K562 (cell line): ENCODE measurements around the gene F12. TPM values are rescaled to one million over a fixed set of nuclear protein-coding genes. Genes with fewer than 3 reads are reported as not detected.

ENCODE experiments used
- ATAC-seq: fragments of 200-7000 bp; cut with Tn5 transposase; 3 replicates; pipeline ENCODE4 v1.9.1; 2020; ENCODE audit warnings: moderate library complexity
- BruUV-seq: library from RNA; stranded (reverse); fragments of 400-500 nt; replicated peaks from 2 replicates; lab custom pipeline; 2021; lab: Mats Ljungman, UMichigan
- CTCF ChIA-PET: fragments of 300-600 bp; formaldehyde crosslinking; extraction: SDS; loops from one replicate; lab custom pipeline; 2021; ENCODE audit warnings: low intra/inter-chr PET ratio; lab: Yijun Ruan, JAX
- POLR2A ChIA-PET: fragments of 300-600, 350-650 bp; sonication (Branson Sonifier 250); formaldehyde crosslinking; extraction: SDS; loops from one replicate; lab custom pipeline; 2021; ENCODE audit warnings: antibody characterized with exemption, inconsistent platforms; lab: Yijun Ruan, JAX
- DNase-seq, 4 experiments: peaks; one replicate each; pipeline versions ENCODE4 v3.0.0 to v3.0.0-alpha.2; 2011 to 2018; ENCODE audit warnings: low spot score in 3 of 4, mixed read lengths in 3 of 4; ENCODE audit errors: extremely low read depth in 1 of 4
- FAIRE-seq: peaks from 2 replicates; lab custom pipeline; 2011; peaks lifted over from hg19 to GRCh38; lab: Jason Lieb, UNC
- H2AFZ ChIP-seq: 2 replicates; pipeline ENCODE4 v1.6.0; 2011; ENCODE audit warnings: low read depth, low read length, control low read depth, inconsistent platforms
- H3K27ac ChIP-seq: fragments of 200-600 bp; 3 replicates; pipeline ENCODE4 v1.8.0; 2011; ENCODE audit warnings: low read depth, mild to moderate bottlenecking, control low read depth, inconsistent platforms, low read length, moderate library complexity, mixed read lengths; ENCODE audit errors: extremely low read depth
- H3K27me3 ChIP-seq, 2 experiments: fragments of 300-600 bp in 1 of 2; 2 replicates in 1 of 2; 3 replicates in 1 of 2; pipeline versions ENCODE4 v1.6.0 to v1.8.0; 2011; ENCODE audit warnings: inconsistent platforms in 2 of 2, low read length in 2 of 2, mild to moderate bottlenecking in 1 of 2, mixed read lengths in 1 of 2, moderate library complexity in 1 of 2; ENCODE audit not compliant: control insufficient read depth in 2 of 2, insufficient read depth in 2 of 2
- H3K36me3 ChIP-seq: fragments of 300-600 bp; 3 replicates; pipeline ENCODE4 v1.8.0; 2011; ENCODE audit warnings: mild to moderate bottlenecking, low read length, inconsistent platforms; ENCODE audit not compliant: control insufficient read depth, insufficient read depth
- H3K4me1 ChIP-seq, 2 experiments: fragments of 200-600 bp in 1 of 2; replicated peaks in 1 of 2; 2 replicates in 1 of 2; 3 replicates in 1 of 2; pipeline versions ENCODE4 v1.5.1 to v1.8.0; 2011; ENCODE audit warnings: inconsistent platforms in 2 of 2, low read length in 2 of 2, mild to moderate bottlenecking in 1 of 2, mixed read lengths in 1 of 2, moderate library complexity in 1 of 2; ENCODE audit not compliant: control insufficient read depth in 2 of 2, insufficient read depth in 2 of 2
- H3K4me2 ChIP-seq: 2 replicates; pipeline ENCODE4 v1.6.1; 2011; ENCODE audit warnings: low read length, control low read depth, inconsistent platforms, mixed read lengths; ENCODE audit not compliant: insufficient read depth
- H3K4me3 ChIP-seq: fragments of 200-600 bp; sonication (generic), shearing (Covaris generic); 2 replicates; pipeline ENCODE4 v1.5.1; 2016; ENCODE audit warnings: control low read depth, inconsistent platforms
- H3K79me2 ChIP-seq: fragments of 200-600 bp; 3 replicates; pipeline ENCODE4 v1.8.0; 2011; ENCODE audit warnings: low read length, inconsistent platforms; ENCODE audit not compliant: control insufficient read depth, insufficient read depth
- H3K9ac ChIP-seq, 2 experiments: 2 replicates each; pipeline versions ENCODE4 v1.6.0 to v1.6.1; 2011; ENCODE audit warnings: low read depth in 2 of 2, low read length in 2 of 2, control low read depth in 1 of 2, inconsistent platforms in 1 of 2, mild to moderate bottlenecking in 1 of 2, mixed read lengths in 1 of 2; ENCODE audit not compliant: insufficient read depth in 1 of 2
- H3K9me1 ChIP-seq: one replicate; pipeline ENCODE4 v1.6.0; 2011; ENCODE audit warnings: inconsistent platforms, mild to moderate bottlenecking, low read length, moderate library complexity; ENCODE audit not compliant: control insufficient read depth, insufficient read depth
- H3K9me3 ChIP-seq: replicated peaks from 2 replicates; pipeline ENCODE4 v1.5.1; 2011; ENCODE audit warnings: low read depth, low read length, inconsistent platforms; ENCODE audit not compliant: control insufficient read depth, insufficient read depth
- H4K20me1 ChIP-seq: replicated peaks from 2 replicates; pipeline ENCODE4 v1.6.1; 2011; ENCODE audit warnings: low read length, inconsistent platforms, mixed read lengths; ENCODE audit not compliant: control insufficient read depth, insufficient read depth
- ARNT ChIP-seq, 2 experiments: fragments of 450-650 bp; IDR thresholded peaks; 2 replicates each; pipeline ENCODE4 v1.6.1; 2016; ENCODE audit warnings: mild to moderate bottlenecking in 1 of 2
- DPF2 ChIP-seq: fragments of 450-650 bp; IDR thresholded peaks from 2 replicates; pipeline ENCODE4 v1.6.1; 2016
- FOXA1 ChIP-seq: fragments of 450-650 bp; IDR thresholded peaks from 2 replicates; pipeline ENCODE4 v1.6.1; 2016; ENCODE audit warnings: mild to moderate bottlenecking, borderline replicate concordance
- HNRNPH1 ChIP-seq: fragments of 200-400 bp; formaldehyde crosslinking; optimal IDR thresholded peaks from 2 replicates; pipeline ENCODE3; 2017; ENCODE audit warnings: low read depth, mild to moderate bottlenecking, low read length, moderate library complexity
- HNRNPUL1 ChIP-seq: fragments of 200-400 bp; formaldehyde crosslinking; IDR thresholded peaks from 2 replicates; pipeline ENCODE4 v1.6.1; 2017; ENCODE audit warnings: low read length
- NONO ChIP-seq, 2 experiments: fragments of 200-400 bp in 1 of 2; fragments of 450-650 bp in 1 of 2; formaldehyde crosslinking in 1 of 2; IDR thresholded peaks; 2 replicates each; pipeline ENCODE4 v1.6.1; 2017; ENCODE audit warnings: low read depth in 2 of 2, mild to moderate bottlenecking in 2 of 2, moderate library complexity in 2 of 2, low read length in 1 of 2
- PHB ChIP-seq: fragments of 250-450 bp; sonication (Bioruptor Pico); IDR thresholded peaks from 2 replicates; pipeline ENCODE4 v1.5.0; 2021
- POLR2G ChIP-seq: fragments of 200-400 bp; formaldehyde crosslinking; IDR thresholded peaks from 2 replicates; pipeline ENCODE4 v1.6.1; 2017; ENCODE audit warnings: low read depth, mild to moderate bottlenecking, antibody characterized with exemption, low read length, moderate library complexity
- SMARCC2 ChIP-seq: fragments of 450-650 bp; IDR thresholded peaks from 2 replicates; pipeline ENCODE4 v1.6.1; 2017; ENCODE audit warnings: antibody characterized with exemption, moderate library complexity, mild to moderate bottlenecking, low read depth
- TEAD2 ChIP-seq: fragments of 450-650 bp; IDR thresholded peaks from 2 replicates; pipeline ENCODE4 v1.6.1; 2016; ENCODE audit warnings: missing genetic modification characterization, control low read depth, missing compliant biosample characterization
- ZC3H8 ChIP-seq: fragments of 450-650 bp; IDR thresholded peaks from 2 replicates; pipeline ENCODE4 v1.6.1; 2017
- WGBS: fragments of 100-300 bp; shearing (Covaris generic); methylation state at CpG from one replicate; pipeline ENCODE4 v1.1.6; 2016; ENCODE audit warnings: low coverage, mixed read lengths; ENCODE audit not compliant: insufficient coverage; ENCODE audit errors: missing lambda C conversion rate; 5-methylcytosine and 5-hydroxymethylcytosine counted together
- in situ Hi-C: fragments of 300-500 bp; cut with MboI; formaldehyde crosslinking; loops from 4 replicates; pipeline ENCODE4 v1.15.0; 2018; ENCODE audit warnings: inconsistent platforms, mixed read lengths
- intact Hi-C: fragments of 100-400 bp; cut with micrococcal nuclease; formaldehyde crosslinking; loops from 2 replicates; pipeline ENCODE4 v1.14.2; 2022
- polyA plus RNA-seq, 8 experiments: library from polyadenylated mRNA; depleted of rRNA in 4 of 8; stranded (reverse) in 5 of 8; unstranded in 3 of 8; fragments of >200 nt; fragmentation: Nextera tagmentation in 2 of 8; fragmentation: Illumina TruSeq in 1 of 8; extraction: Ambion mirVana in 2 of 8; extraction: Trizol in 1 of 8; gene quantifications; 2 replicates each; pipeline versions ENCODE4 v1.2.1 to v1.2.3, GENCODE V29; 2011 to 2014; ENCODE audit warnings: inconsistent platforms in 1 of 8, missing spikeins in 1 of 8
- total RNA-seq, 7 experiments: library from RNA; depleted of rRNA in 6 of 7; stranded (reverse); fragments of >200 nt in 6 of 7; fragmentation: Illumina TruSeq in 2 of 7; extraction: Trizol in 2 of 7; gene quantifications; 2 replicates each; pipeline versions ENCODE4 v1.2.1 to v1.2.3, GENCODE V29; 2011 to 2021; ENCODE audit warnings: low replicate concordance in 1 of 7
- TF ChIP-seq, protein P1 (sequence below), 2 experiments: fragments of 450-650 bp; IDR thresholded peaks; 2 replicates each; pipeline ENCODE4 v1.6.1; 2018; ENCODE audit warnings: mild to moderate bottlenecking in 2 of 2, low read depth in 1 of 2; ENCODE audit not compliant: partially characterized antibody in 2 of 2
- TF ChIP-seq, protein P2 (sequence below), 3 experiments: IDR thresholded peaks in 2 of 3; conservative IDR thresholded peaks in 1 of 3; 2 replicates each; pipeline ENCODE4 v1.5.1; 2011 to 2012; ENCODE audit warnings: low read length in 3 of 3, mild to moderate bottlenecking in 3 of 3, control low read depth in 2 of 3, improper control_type of control experiment in 1 of 3, inconsistent platforms in 1 of 3, low read depth in 1 of 3, mixed read lengths in 1 of 3, moderate library complexity in 1 of 3; ENCODE audit not compliant: insufficient read depth in 2 of 3

F12 gene
- total and polyA plus RNA-seq, 9 of the 15 experiments (the other 6 are each of a cell fraction or from before 2014, with no cell fraction given): 0.59 to 18.3 (median 3.6) TPM

DNA sequence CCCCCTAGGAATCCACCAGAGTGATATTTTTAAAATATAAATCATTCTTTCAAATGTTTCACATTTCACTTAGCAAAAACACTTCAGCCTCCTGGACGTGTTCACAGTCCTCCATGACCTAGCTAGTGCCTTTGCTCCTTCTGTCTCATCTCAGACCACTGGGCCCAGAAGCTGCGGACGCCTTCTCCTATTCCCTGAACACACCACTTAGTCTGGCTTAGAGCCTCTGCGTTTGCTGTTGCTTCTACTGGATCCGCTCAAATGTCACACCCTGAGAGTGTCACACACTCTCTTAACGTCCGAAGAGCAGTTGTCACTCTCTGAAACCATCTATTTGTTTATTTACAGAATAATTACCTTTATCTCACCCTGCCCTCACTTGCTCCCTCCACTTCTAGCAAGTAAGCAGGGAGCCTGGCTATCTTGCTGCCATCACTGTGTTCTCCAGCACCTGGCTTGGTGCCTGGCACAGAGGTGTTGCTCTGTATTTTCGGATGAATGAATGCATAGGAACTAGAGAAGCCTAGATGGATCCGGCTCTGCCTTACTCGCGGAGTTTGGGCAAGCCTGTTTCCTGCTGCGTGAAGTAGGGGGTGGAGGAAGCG is 15.9 kb upstream of the F12 start (continued):
- no peak for TF ChIP-seq FOXA1

DNA sequence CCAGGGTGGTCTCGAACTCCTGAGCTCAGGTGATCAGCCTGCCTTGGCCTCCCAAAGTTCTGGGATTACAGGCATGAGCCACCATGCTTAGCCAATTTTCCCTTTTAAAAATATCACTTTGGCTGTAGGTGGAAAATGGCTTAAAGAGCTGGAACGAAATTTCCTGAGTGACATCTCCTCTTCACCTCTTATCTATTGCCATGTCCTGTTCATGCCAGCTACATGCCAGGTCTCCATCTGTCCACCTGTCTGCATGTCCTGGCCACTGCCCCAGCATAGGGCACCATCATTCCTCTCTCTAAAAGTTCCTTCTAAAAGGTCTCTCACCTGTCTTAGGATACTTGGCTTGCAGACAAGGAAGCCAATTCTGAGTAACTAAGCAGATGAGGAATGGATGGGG is 14.3 kb upstream of the F12 start:
- POLR2A ChIA-PET: interaction anchor here (0.5 to 5.4 kb wide), 5 partner anchors 9 to 40 kb away, joined by 3 to 32 read pairs (median 4); partner anchors contain the start of gene SLC34A1
- TF ChIP-seq NONO (IDR thresholded peaks at IDR 0.05; ENCODE audit: low read depth in 2 of 2, low read length in 1 of 2): no peak
- TF ChIP-seq ZC3H8: no peak
- TF ChIP-seq PHB (CRISPR knock-in tag): no peak
- TF ChIP-seq SMARCC2: no peak
- TF ChIP-seq, protein P1, sequence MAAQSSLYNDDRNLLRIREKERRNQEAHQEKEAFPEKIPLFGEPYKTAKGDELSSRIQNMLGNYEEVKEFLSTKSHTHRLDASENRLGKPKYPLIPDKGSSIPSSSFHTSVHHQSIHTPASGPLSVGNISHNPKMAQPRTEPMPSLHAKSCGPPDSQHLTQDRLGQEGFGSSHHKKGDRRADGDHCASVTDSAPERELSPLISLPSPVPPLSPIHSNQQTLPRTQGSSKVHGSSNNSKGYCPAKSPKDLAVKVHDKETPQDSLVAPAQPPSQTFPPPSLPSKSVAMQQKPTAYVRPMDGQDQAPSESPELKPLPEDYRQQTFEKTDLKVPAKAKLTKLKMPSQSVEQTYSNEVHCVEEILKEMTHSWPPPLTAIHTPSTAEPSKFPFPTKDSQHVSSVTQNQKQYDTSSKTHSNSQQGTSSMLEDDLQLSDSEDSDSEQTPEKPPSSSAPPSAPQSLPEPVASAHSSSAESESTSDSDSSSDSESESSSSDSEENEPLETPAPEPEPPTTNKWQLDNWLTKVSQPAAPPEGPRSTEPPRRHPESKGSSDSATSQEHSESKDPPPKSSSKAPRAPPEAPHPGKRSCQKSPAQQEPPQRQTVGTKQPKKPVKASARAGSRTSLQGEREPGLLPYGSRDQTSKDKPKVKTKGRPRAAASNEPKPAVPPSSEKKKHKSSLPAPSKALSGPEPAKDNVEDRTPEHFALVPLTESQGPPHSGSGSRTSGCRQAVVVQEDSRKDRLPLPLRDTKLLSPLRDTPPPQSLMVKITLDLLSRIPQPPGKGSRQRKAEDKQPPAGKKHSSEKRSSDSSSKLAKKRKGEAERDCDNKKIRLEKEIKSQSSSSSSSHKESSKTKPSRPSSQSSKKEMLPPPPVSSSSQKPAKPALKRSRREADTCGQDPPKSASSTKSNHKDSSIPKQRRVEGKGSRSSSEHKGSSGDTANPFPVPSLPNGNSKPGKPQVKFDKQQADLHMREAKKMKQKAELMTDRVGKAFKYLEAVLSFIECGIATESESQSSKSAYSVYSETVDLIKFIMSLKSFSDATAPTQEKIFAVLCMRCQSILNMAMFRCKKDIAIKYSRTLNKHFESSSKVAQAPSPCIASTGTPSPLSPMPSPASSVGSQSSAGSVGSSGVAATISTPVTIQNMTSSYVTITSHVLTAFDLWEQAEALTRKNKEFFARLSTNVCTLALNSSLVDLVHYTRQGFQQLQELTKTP (IDR thresholded peaks at IDR 0.05; ENCODE audit: low read depth in 1 of 2, partially characterized antibody in 2 of 2): no peak
- TF ChIP-seq, protein P2, sequence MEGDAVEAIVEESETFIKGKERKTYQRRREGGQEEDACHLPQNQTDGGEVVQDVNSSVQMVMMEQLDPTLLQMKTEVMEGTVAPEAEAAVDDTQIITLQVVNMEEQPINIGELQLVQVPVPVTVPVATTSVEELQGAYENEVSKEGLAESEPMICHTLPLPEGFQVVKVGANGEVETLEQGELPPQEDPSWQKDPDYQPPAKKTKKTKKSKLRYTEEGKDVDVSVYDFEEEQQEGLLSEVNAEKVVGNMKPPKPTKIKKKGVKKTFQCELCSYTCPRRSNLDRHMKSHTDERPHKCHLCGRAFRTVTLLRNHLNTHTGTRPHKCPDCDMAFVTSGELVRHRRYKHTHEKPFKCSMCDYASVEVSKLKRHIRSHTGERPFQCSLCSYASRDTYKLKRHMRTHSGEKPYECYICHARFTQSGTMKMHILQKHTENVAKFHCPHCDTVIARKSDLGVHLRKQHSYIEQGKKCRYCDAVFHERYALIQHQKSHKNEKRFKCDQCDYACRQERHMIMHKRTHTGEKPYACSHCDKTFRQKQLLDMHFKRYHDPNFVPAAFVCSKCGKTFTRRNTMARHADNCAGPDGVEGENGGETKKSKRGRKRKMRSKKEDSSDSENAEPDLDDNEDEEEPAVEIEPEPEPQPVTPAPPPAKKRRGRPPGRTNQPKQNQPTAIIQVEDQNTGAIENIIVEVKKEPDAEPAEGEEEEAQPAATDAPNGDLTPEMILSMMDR (IDR thresholded peaks at IDR 0.05 in 2 of 3, conservative IDR thresholded peaks at IDR 0.05 in 1 of 3; ENCODE audit: insufficient read depth in 2 of 3, low read depth in 1 of 3, low read length in 3 of 3): no peak
- no peak for TF ChIP-seq HNRNPUL1
- no peak for TF ChIP-seq HNRNPH1
- no peak for TF ChIP-seq TEAD2 (tag)
- no peak for TF ChIP-seq POLR2G
- no peak for TF ChIP-seq DPF2
- TF ChIP-seq ARNT (IDR thresholded peaks at IDR 0.05): no peak

More for the DNA sequence above, 14.3 kb upstream of the F12 start:
- H3K27ac ChIP-seq: no peak overlapping the region
- H2AFZ ChIP-seq: no peak overlapping the region
- H3K9ac ChIP-seq: no peak overlapping the region
- peaks cover 21% of the 10 kb centered on the region for H3K79me2 ChIP-seq
- ATAC-seq (no peak), DNase-seq (no peak), FAIRE-seq (no peak)
- H3K9me3 ChIP-seq: no peaks in the 10 kb centered on the region
- peaks cover 22 to 30% of the 10 kb centered on the region in 2 experiments for H3K4me1 ChIP-seq
- peaks cover 10% of the 10 kb centered on the region; the same call in 1 of the 2 replicates for H4K20me1 ChIP-seq
- in situ Hi-C loops (no loop called here), intact Hi-C loops (no loop called here)
- no peak overlapping the region for H3K4me3 ChIP-seq
- no peak overlapping the region for H3K4me2 ChIP-seq
- 29% methylated on average over 2 of the region's 2 CpGs for WGBS
- peaks cover 14% of the 10 kb centered on the region; the same call in 1 of the 3 replicates for H3K36me3 ChIP-seq
- H3K27me3 ChIP-seq: no peaks in the 10 kb centered on the region
- no peaks in the 10 kb centered on the region for H3K9me1 ChIP-seq
- no TSS peak for BruUV-seq
- CTCF ChIA-PET: interaction anchor here (0.6 kb wide), 1 partner anchor 34 kb away, joined by 5 read pairs; no protein-coding TSS in a partner anchor
